Activated CD4-positive, CD25-positive, alpha-beta regulatory T cell treated with anti-CD3 and anti-CD28 coated beads, Interleukin-2, amount 50 U/mL, for 24 hours (primary cell): ENCODE results near the gene KRT84.
A peak's percentile ranks its signal among the peaks of the same experiment; 100 is the strongest.
"Not testable (repeated sequence)": the region's sequence is repeated elsewhere in the genome, so short reads cannot be mapped to it uniquely, and the experiment has no call there.

Experiments
- ATAC-seq, 2 donors: fragments of 150-1000 bp; cut with Tn5 transposase; one replicate each; pipeline ENCODE4 v1.10.0; 2021; ENCODE audit warnings: mild to moderate bottlenecking in 1 of 2, moderate library complexity in 1 of 2

The KRT84 gene

GRCh38 chr12:52359621-52360061, 25.8 kb downstream of the KRT84 start:
- ATAC-seq = no peak

- peak; percentile 51 to 63 for ATAC-seq
Measured at GRCh38 chr12:52358575-52359350, 26.7 kb downstream of the KRT84 start.

- no peak for ATAC-seq
Measured at GRCh38 chr12:52356762-52357580, 28.5 kb downstream of the KRT84 start.

- no peak for ATAC-seq
Measured at GRCh38 chr12:52356031-52356761, 29.3 kb downstream of the KRT84 start.

- ATAC-seq = no peak
Measured at GRCh38 chr12:52355176-52355575, 30.3 kb downstream of the KRT84 start.

GRCh38 chr12:52354200-52354599, 31.3 kb downstream of the KRT84 start:
- no peak for ATAC-seq

GRCh38 chr12:52353766-52354165, 31.7 kb downstream of the KRT84 start:
- no peak for ATAC-seq

- no peak for ATAC-seq
Measured at GRCh38 chr12:52352951-52353350, 32.5 kb downstream of the KRT84 start.

- ATAC-seq = peak; percentile 44 to 74
Measured at GRCh38 chr12:52351196-52352059, 34.0 kb downstream of the KRT84 start.

GRCh38 chr12:52350786-52351185, 34.7 kb downstream of the KRT84 start:
- ATAC-seq = no peak

- ATAC-seq = no peak
Measured at GRCh38 chr12:52350021-52350620, 35.3 kb downstream of the KRT84 start.

GRCh38 chr12:52349196-52349595, 36.3 kb downstream of the KRT84 start:
- peak; percentile 40 to 57 for ATAC-seq

- ATAC-seq = no peak
Measured at GRCh38 chr12:52347551-52348510, 37.6 kb downstream of the KRT84 start.

- no peak for ATAC-seq
Measured at GRCh38 chr12:52347016-52347415, 38.4 kb downstream of the KRT84 start.

- no peak for ATAC-seq
Measured at GRCh38 chr12:52346593-52346992, 38.9 kb downstream of the KRT84 start.

- ATAC-seq = not testable (repeated sequence)
Measured at GRCh38 chr12:52345041-52345440, 40.4 kb downstream of the KRT84 start.

- no peak for ATAC-seq
Measured at GRCh38 chr12:52344111-52344510, 41.3 kb downstream of the KRT84 start.

GRCh38 chr12:52343550-52343949, 41.9 kb downstream of the KRT84 start:
- ATAC-seq = no peak

- no peak for ATAC-seq
Measured at GRCh38 chr12:52342781-52343490, 42.5 kb downstream of the KRT84 start.

- no peak for ATAC-seq
Measured at GRCh38 chr12:52341066-52341580, 44.3 kb downstream of the KRT84 start.
